Epithelial cell of prostate (primary cell): Measurements from ENCODE around the gene MT1A.
A peak's percentile ranks its signal among the peaks of the same experiment; 100 is the strongest.
"Not testable (repeated sequence)": the region's sequence is repeated elsewhere in the genome, so short reads cannot be mapped to it uniquely, and the experiment has no call there.

Source experiments
- DNase-seq: peaks from one replicate; pipeline ENCODE4 v3.0.0-alpha.2; 2011; ENCODE audit warnings: low read depth, low spot score
- H3K27ac ChIP-seq: fragments of 450-650 bp; 2 replicates; pipeline ENCODE4 v1.5.1; 2017; ENCODE audit warnings: mild to moderate bottlenecking

MT1A gene

DNA sequence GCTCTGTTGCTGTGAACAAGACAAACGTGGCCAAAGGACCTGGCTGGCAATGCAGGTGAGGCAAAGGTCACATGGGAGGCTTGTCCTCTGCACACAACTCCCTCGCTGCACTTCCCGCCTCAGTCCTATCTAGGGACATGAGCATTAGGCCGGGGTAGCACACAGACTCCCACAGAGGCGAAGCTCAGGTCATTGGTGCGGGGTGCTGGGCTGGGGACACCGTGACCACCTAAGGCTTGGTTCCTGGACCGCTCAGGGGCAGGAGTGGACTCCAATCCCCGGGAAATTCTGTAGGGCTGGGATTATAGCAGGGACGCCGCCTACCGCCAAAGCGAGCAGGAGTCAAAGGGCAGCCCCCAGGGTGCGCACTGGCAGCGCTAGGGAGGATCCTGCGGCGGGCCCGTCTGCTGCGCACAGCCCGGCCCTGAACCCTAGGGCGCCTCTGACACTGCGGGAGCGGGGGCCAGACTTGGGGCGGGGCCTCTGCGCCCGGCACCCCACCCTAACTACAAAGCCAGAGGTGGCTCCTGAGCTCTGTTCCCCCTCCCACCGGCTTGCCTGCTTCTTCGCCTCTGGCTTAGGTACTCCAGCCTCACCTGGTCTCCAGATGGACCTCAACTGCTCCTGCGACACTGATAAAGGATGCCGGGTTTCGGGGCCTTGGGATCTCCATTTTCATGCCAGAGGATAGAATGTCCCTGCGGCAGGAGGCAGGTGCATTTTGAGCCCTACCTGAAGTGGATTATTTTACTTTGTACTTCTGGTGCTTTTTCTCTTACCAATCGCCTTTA, 9.4 kb downstream of the MT1A start:
- DNase-seq = no peak
- no peak overlapping the region for H3K27ac ChIP-seq

DNA sequence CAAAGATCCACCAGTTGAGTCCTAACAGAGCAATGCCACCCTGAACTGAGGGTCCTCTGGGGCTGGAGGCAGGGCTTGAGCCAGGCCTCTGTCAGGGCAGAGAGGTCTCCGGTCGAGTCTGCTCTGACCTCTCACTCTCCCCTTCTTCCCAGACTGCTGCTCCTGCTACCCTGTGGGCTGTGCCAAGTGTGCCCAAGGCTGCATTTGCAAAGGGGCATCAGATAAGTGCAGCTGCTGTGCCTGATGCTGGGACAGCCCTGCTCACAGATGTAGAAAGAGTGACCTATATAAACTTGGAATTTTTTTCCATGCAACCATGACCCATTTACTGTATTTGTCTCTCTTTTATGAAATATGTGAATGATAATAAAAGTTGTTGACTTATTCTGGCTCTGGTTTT, 10.8 kb downstream of the MT1A start:
- DNase-seq = no peak
- H3K27ac ChIP-seq = no peak overlapping the region

DNA sequence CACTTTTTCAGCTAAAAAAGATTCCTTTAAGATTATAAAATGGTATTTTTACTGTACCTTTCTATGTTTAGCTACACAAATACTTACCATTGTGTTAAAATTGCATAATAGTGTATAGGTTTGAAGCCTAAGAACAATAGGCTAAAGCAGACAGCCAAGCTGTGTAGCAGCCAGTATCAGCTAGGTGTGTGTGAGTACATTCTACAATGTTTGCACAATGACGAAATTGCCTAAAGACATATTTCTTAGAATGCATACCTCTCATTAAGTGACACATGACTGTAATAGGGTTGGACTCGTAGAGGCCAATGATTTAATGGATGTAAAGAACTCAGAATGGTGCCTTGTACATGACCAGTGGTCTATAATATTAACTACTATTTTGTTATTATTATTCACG, 11.4 kb downstream of the MT1A start:
- H3K27ac ChIP-seq = no peak overlapping the region
- peak; percentile 88 for DNase-seq

DNA sequence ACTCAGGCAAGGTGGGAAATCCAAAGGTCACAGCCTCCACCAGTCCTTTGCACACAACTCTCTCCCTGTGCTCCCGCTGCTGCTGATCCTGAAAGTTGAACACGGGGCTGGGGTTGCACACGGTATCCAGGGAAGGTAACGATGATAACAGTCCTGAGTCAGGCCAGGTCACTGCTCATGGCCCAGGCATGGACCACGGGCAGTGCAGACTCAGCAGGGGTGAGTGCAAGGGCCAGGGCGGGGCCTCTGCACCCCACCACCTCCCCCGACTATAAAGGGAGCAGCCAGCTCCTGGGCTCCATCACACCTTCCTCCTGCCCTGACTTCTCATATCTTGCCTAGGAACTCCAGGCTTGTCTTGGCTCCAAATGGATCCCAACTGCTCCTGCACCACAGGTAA, 13.1 kb downstream of the MT1A start, which contains the start of gene MT1B:
Gene MT1B, plus strand, starts transcription at position 301 of the 400 bp plus-strand sequence. Its CDS starts 68 bp downstream, at position 369.
- no peak for DNase-seq
- no peak within 1 kb of the TSS for H3K27ac ChIP-seq

DNA sequence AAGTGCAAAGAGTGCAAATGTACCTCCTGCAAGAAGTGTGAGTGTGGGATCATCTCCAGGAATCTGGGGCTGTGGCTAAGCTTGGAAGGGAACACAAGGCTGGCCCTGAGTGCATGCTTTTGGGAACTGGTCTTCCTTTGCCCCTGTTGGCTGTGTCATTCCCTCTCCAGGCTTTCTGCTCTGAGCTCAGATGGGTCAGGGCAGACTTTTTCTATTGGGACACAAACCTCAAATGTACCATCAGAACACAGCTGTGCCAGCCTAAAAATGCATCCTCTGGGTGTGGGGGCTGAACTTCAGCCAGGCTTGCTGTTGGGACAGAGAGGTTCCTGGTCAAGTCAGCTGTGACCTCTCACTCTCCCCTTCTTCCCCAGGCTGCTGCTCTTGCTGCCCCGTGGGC, 14.1 kb downstream of the MT1A start:
- DNase-seq = no peak
- H3K27ac ChIP-seq = no peak overlapping the region

DNA sequence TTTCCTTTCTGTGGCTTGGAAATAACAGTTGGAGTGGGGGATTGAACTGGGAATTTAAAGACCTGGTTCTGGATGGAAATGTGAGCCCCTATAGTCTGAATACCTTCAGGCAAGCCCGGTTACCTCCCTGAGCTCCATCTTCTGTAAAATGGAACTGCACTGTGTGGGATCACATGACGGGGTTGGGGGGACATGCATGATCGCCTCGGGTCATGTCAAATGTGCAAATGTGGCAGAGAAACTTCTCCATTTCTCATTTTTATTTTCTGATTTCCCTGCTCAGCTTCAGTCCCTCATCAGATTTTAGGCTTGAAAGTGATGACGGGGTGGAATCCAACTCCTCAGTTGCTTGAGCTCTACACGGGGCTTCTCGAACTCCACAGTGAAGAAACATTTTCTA, 14.8 kb downstream of the MT1A start:
- H3K27ac ChIP-seq = no peak overlapping the region
- DNase-seq = no peak

DNA sequence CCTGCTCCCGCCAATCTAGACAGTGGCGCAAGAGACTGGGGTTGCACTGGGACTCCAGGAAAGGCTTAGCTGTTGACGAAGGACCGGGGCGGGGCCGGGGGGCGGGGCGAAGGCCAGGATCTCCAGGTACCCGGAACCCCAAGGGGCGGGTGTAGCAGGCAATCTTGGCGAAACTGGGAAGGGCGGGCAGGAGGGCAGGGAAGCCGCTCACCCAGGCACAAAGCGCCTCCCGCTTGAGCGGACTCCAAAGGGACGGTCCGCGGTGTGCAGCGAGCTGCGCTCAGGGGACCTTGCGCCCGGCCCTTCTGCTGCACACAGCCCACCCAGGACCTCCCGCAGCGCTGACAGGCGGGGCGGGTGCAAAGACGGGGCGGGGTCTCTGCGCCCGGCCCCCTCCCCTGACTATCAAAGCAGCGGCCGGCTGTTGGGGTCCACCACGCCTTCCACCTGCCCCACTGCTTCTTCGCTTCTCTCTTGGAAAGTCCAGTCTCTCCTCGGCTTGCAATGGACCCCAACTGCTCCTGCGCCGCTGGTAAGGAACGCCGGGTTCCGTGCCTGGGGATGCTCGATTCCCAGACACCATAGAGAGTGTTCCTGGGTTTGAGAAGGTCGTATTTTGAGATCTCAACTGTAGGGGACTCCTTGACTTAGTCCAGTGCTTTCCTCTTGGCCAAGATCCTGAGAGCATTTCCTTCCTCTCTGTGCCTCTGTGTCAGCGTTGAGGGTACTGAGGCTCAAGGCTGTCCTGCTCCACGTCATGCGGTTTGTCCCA, 19.3 kb downstream of the MT1A start, which contains the start of gene MT1F:
Gene MT1F, plus strand, starts transcription at position 405 of the 772 bp plus-strand sequence. Its CDS starts 100 bp downstream, at position 505.
- DNase-seq = peak; percentile 31
- peak within 1 kb of the TSS; percentile 41 for H3K27ac ChIP-seq

DNA sequence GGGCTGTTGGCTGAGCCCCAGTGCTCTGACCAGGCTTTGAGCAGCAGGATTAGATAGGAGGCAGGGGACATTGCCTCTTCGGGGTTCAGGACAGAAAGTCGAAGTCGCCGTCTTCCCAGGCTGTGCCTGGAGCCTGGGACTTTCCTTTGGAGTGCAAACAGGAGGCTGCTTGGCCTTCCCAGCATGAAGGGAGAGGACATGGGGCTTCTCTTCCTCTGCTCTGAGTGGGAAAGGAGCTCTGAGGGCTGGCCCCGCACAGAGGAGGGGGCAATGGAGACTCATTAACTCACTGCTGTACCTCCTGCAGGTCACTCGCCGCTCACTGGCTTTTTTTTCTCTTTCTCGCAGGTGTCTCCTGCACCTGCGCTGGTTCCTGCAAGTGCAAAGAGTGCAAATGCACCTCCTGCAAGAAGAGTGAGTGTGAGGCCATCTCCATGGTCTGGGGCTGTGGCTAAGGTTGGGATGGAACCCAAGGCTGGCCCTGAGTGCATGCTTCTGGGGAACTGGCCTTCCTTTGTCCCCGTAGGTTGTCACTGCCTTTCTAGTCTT, 19.9 kb downstream of the MT1A start:
- H3K27ac ChIP-seq = no peak overlapping the region
- DNase-seq = no peak

DNA sequence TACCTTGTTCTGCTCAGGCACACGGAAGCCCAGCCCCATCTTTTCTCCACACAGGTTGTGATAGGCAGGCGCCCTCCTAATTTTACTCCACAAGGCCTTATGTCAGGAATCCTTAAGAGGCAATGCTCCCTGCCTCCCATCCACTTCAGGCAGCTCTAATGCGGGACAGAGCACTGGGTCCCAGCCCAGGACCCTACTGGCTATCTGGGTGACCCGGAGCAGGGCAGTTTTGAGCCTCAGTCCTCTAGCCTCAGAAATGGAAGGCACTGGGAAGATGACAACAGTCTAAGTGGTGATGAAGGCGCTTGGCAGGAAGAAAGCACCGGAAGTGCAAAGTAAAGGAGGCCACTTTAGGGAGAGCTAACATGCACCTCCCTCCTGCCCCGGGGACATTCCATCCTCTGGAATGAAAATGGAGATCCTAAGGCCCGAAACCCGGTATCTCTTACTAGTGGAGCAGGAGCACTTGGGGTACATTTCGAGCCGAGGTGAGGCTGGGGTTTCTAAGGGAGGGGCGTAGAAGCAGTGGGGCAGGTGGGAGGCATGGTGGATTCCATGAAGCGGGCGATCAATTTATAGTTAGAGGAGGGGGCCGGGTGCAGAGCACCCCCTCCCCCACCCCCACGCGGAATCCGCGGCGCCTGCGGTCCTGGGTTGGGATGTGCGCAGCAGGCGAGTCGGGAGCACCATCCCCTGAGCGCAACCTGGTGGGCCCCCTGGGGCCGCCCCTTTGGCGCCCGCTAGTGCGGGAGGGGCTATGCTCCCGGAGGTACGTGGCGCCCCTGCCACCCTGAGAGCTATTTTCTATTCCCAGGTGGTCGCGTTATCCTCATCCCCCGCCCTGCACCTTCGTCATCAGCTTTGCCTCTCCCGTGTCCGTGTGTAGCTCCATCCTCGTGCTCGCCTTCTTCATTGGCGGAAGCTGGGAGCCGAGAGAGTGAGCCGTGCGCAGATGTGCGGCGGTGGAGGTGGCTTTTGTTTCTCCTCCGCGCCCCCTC, 24.2 kb downstream of the MT1A start:
- no peak overlapping the region for H3K27ac ChIP-seq
- no peak for DNase-seq

DNA sequence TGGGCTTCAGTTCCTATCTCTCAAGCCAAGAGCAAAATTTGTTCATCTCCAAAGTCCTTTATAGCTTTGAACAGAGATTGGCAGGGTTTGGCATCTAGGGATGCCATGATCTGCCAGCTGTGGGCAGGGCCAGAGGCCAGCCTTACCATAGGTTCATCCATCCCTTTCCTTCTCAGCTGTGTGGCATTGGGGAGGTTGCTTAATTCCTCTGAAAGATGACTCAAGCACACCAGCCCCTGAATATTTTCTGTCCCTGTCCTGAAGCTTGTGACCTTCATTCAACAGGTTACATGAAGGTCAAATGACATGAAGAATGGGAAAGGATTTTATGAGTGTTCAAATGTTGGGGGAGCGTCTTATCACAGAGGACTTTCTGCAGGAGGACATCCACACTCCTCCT, 26.0 kb downstream of the MT1A start:
- no peak overlapping the region for H3K27ac ChIP-seq

DNA sequence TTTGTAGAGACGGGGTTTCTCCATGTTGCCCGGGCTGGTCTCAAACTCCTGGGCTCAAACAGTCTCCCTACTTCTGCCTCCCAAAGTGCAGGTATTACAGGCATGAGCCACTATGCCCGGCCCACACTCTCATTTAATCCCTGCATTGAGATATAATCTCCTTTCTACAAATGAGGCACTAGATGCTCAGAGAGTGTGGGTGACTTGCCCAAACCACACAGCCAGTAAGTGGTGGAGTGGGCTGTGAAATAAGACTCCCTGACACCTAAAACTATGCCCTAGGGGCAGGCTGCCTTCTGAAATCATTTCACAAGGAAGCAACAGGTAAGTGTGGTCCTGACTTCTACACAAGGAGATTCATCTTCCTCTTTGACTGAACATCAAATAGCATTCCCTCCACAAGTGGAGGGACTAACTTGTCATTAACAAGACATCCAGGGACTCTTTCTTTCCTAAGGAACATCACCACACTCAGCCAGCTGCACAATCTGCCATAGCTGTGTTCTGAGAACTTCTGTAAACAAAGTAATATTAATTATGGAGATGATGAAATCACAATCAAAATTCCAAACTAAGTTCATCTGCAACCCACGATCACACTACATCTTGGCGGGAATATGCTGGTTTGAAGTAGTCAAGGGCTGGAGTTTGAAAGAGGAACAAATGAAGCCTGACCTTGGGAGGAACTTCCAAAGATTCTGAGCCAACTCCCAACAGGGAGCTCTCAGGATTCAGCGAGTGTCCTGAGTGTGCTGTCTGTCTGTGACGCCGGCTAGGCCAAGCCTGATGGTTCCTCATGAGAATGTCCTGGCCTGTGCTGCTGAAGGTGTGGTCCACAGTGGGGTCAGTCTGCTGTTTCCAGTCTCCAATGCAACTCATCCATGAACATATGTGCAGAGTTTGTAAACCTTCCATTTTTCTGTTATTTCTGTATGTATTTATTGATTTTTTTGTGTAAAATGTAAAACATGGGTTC, 27.1 kb downstream of the MT1A start:
- H3K27ac ChIP-seq, DNase-seq: not testable (repeated sequence)

More for the DNA sequence above, 26.0 kb downstream of the MT1A start:
- no peak for DNase-seq

DNA sequence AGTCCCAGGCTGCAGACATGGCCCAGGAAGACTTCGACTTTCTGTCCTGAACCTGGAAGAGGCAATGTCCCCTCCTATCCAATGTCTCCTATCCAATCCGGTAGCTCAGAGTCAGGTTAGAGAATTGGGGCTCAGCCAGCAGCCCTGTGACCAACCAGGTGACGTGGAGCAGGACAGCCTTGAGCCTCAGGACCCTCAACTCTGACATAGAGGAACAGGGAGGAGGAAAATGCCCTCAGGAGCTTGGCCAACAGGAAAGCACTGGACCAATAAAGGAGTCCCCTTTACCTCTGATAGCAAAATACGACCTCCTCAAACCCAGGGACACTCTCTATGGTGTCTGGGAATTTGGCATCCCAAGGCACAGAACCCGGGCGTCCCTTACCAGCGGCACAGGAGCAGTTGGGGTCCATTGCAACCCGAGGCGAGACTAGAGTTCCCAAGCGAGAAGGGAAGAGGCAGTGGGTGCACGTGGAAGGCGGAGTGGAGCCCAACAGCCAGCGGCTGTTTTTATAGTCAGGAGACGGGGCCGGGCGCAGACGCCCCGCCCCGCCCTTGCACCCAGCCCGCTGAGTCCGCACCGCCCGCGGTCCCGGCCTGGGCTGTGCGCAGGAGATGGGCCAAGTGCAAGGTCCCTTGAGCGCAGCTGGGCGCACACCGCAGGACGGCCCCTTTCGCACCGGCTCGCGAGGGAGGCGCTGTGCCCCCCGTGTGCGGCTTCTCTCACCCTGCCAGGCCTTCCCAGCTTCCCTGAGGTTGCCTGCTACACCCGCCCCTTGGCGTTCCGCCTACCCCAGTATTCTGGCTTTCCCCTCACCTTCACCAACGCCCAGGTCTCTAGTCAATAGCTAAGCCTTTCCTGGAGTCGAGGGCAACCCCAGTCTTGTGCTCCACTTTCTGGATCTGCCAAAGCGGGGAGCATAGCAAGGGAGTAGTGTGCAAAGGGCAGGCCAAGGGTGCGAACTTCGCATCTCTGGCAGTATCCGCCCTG, 29.4 kb downstream of the MT1A start, which contains the start of gene MT1G:
Gene MT1G, minus strand, starts transcription at position 485 of the 991 bp plus-strand sequence. Its CDS starts 72 bp downstream, at position 413.
- no peak within 1 kb of the TSS for H3K27ac ChIP-seq
- DNase-seq = no peak

DNA sequence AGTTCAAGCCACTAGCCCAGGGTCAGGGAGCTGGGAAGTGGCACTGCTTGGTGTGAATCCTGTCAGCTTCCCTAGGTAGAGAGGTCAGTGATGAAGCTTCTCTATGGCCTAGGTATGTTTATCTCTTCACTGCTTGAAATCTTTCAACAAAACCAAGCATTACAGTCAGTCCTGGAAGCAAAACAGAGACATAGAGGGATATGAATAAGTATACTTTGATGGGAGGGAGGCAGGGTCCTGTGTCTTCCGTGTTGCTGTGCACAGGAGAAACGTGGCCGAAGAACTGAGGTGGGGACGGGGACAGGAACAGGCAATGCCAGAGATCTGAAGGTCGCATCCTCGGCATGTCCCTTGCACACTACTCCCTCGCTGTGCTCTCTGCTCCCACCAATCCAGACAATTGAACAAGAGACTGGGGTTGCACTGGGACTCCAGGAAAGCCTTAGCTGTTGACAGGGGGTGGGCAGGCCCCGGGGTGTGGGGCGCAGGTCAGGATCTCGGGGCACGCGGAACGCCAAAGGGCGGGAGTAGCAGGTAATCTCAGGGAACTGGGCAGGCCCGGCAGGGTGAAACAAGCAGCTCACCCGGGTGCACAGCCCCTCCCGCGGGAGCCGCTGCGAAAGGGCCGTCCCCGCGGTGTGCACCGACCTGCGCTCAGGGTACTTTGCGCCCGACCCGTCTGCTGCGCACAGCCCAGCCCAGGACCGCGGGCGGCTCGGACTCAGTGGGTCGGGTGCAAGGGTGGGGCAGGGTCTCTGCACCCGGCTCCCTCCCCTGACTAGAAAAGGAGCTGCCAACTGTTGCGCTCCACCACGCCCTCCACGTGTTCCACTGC, 30.8 kb downstream of the MT1A start, which contains the start of gene MT1H:
Gene MT1H, plus strand, starts transcription at position 810 of the 835 bp plus-strand sequence. CDS start 71 bp downstream, outside the sequence.
- no peak within 1 kb of the TSS for H3K27ac ChIP-seq
- no peak for DNase-seq

DNA sequence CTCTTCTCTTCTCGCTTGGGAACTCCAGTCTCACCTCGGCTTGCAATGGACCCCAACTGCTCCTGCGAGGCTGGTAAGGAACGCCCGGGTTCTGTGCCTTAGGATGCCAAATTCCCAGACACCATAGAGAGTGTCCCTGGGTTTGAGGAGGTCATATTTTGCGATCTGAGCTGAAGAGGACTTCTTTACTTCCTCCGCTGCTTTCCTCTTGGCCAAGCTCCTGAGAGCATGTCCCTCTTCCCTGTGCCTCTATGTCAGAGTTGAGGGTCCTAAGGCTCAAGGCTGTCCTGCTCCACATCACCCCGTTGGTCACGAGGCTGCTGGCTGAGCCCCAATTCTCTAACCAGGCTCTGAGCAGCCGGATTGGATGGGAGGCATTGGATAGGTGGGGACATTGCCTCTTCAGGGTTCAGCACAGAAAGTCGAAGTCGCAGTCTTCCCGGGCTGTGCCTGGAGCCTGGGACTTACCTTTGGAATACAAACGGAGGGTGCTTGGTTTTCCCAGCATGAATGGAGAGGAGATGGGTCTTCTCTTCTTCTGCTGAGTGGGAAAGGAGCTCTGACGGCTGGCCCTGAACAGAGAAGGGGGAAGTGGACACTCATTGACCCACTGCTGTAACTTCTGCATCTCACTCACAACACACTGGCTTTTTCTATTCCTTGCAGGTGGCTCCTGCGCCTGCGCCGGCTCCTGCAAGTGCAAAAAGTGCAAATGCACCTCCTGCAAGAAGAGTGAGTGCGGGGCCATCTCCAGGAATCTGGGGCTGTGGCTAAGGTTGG, 31.6 kb downstream of the MT1A start:
- DNase-seq = no peak
- H3K27ac ChIP-seq = no peak overlapping the region

DNA sequence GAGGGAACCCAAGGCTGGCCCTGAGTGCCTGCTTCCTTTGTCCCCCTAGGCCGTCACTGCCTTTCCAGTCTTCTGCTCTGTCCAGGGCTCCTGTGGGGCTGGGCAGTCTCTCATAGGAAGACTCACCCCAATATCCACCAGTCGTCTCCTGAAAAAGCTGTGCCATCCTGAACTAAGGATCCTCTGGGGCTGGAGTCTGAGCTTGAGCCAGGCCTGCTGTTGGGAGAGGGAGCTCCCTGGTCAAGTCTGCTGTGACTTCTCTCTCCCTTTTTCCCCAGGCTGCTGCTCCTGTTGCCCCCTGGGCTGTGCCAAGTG, 32.1 kb downstream of the MT1A start:
- H3K27ac ChIP-seq = no peak overlapping the region
- no peak for DNase-seq

DNA sequence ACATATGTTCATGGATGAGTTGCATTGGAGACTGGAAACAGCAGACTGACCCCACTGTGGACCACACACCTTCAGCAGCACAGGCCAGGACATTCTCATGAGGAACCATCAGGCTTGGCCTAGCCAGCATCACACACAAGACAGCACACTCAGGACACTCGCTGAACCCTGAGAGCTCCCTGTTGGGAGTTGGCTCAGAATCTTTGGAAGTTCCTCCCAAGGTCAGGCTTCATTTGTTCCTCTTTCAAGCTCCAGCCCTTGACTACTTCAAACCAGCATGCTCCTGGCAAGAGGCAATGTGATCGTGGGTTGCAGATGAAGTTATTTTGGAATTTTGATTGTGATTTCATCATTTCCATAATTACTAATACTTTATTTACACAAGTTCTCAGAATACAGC, 33.2 kb downstream of the MT1A start:
- not testable (repeated sequence) for DNase-seq, H3K27ac ChIP-seq
